GOT3 (cell line): ENCODE results near the gene RIN3.

ENCODE experiments used
- DNase-seq: peaks from one replicate; lab custom pipeline; 2025; ENCODE audit warnings: mixed read lengths; lab: John Stamatoyannopoulos, UW

RIN3 gene

GRCh38 chr14:92487513-92488133, 26.0 kb upstream of the RIN3 start:
- DNase-seq, result no peak

GRCh38 chr14:92489394-92490238, 24.0 kb upstream of the RIN3 start:
- DNase-seq, result no peak

GRCh38 chr14:92490239-92490959, 23.2 kb upstream of the RIN3 start:
- no peak for DNase-seq

- DNase-seq, result no peak
Observed at GRCh38 chr14:92491782-92492181, 21.8 kb upstream of the RIN3 start.

- DNase-seq, result no peak
Observed at GRCh38 chr14:92492258-92492657, 21.3 kb upstream of the RIN3 start.

- DNase-seq, result no peak
Observed at GRCh38 chr14:92493024-92493423, 20.6 kb upstream of the RIN3 start.

GRCh38 chr14:92493492-92493891, 20.1 kb upstream of the RIN3 start:
- DNase-seq, result no peak

- no peak for DNase-seq
Observed at GRCh38 chr14:92494512-92494911, 19.1 kb upstream of the RIN3 start.

GRCh38 chr14:92495027-92495426, 18.6 kb upstream of the RIN3 start:
- no peak for DNase-seq

GRCh38 chr14:92496191-92496857, 17.3 kb upstream of the RIN3 start:
- DNase-seq, result no peak

GRCh38 chr14:92497391-92497790, 16.2 kb upstream of the RIN3 start:
- no peak for DNase-seq

GRCh38 chr14:92499234-92499633, 14.3 kb upstream of the RIN3 start:
- no peak for DNase-seq

GRCh38 chr14:92500491-92500941, 13.1 kb upstream of the RIN3 start:
- DNase-seq, result no peak

- DNase-seq, result no peak
Observed at GRCh38 chr14:92501891-92502351, 11.7 kb upstream of the RIN3 start.

- DNase-seq, result no peak
Observed at GRCh38 chr14:92502541-92503286, 10.9 kb upstream of the RIN3 start.

- DNase-seq, result no peak
Observed at GRCh38 chr14:92503756-92504491, 9.7 kb upstream of the RIN3 start.

GRCh38 chr14:92505826-92506225, 7.8 kb upstream of the RIN3 start:
- no peak for DNase-seq

- DNase-seq, result no peak
Observed at GRCh38 chr14:92506231-92506630, 7.3 kb upstream of the RIN3 start.

- no peak for DNase-seq
Observed at GRCh38 chr14:92507174-92507768, 6.3 kb upstream of the RIN3 start.

- no peak for DNase-seq
Observed at GRCh38 chr14:92510972-92511371, 2.6 kb upstream of the RIN3 start.
